Ovary (tissue), 9 donors: ENCODE results near the gene PUSL1. TPM values are rescaled to one million over a fixed set of nuclear protein-coding genes. Genes with fewer than 3 reads are reported as not detected.

Source experiments
- DNase-seq, 5 donors: peaks; one replicate each; pipeline ENCODE4 v3.0.0-alpha.2; 2019 to 2020
- H3K27ac ChIP-seq, 2 donors: fragments of 200-600 bp; one replicate each; pipeline versions ENCODE4 v1.5.1 to v1.8.0; 2019 to 2022
- H3K27me3 ChIP-seq: fragments of 200-600 bp; one replicate; pipeline ENCODE4 v1.8.0; 2022
- H3K36me3 ChIP-seq: fragments of 200-600 bp; sonication (generic); one replicate; pipeline ENCODE4 v1.5.1; 2019
- H3K4me1 ChIP-seq: one replicate; pipeline ENCODE4 v1.8.1; 2013; ENCODE audit warnings: mild to moderate bottlenecking, moderate library complexity; ENCODE audit not compliant: insufficient read depth
- H3K4me3 ChIP-seq: fragments of 200-600 bp; sonication (generic); one replicate; pipeline ENCODE4 v1.5.1; 2017
- H3K9me3 ChIP-seq, 2 donors: fragments of 200-600 bp in 1 of 2; sonication (generic) in 1 of 2; one replicate each; pipeline versions ENCODE4 v1.5.1 to v1.8.1; 2013 to 2019; ENCODE audit warnings: mild to moderate bottlenecking in 1 of 2, moderate library complexity in 1 of 2
- CTCF ChIP-seq, 3 donors: fragments of 450-650 bp in 2 of 3; fragments of 200-600 bp in 1 of 3; IDR thresholded peaks; one replicate each; pipeline versions ENCODE4 v1.5.1 to v1.8.0; 2016 to 2022; ENCODE audit warnings: antibody characterized with exemption in 3 of 3, mild to moderate bottlenecking in 1 of 3
- EP300 ChIP-seq: sonication (generic); formaldehyde crosslinking; IDR thresholded peaks from one replicate; pipeline ENCODE4 v1.6.1; 2017; ENCODE audit warnings: antibody characterized with exemption
- POLR2A ChIP-seq: fragments of 450-650 bp; IDR thresholded peaks from one replicate; pipeline ENCODE4 v1.6.1; 2017; ENCODE audit warnings: antibody characterized with exemption, mild to moderate bottlenecking, moderate library complexity
- WGBS, 3 donors: extraction: QIAGEN DNeasy Blood & Tissue Kit in 1 of 3; methylation state at CpG; one replicate each; pipeline versions ENCODE4 v1.1.5 to v1.1.7; 2013 to 2017; 5-methylcytosine and 5-hydroxymethylcytosine counted together
- intact Hi-C, 4 donors: fragments of 100-400 bp; cut with DNase I; formaldehyde crosslinking; loops; one replicate each; pipeline versions ENCODE4 v1.11.0 to v1.15.1; 2022 to 2023
- polyA plus RNA-seq, 2 donors: library from polyadenylated mRNA; stranded (reverse); fragments of 200-250 nt in 1 of 2; fragments of 350-450 nt in 1 of 2; fragmentation: Illumina TruSeq in 1 of 2; extraction: RNeasy Lipid Tissue Mini Kit (QIAGEN cat#74804) in 1 of 2; gene quantifications; one replicate each; pipeline ENCODE4 v1.2.3, GENCODE V29; 2013 to 2014
- total RNA-seq, 7 donors: library from RNA; depleted of rRNA in 2 of 7; stranded (reverse); fragments of >200 nt in 2 of 7; fragmentation: NEBNext Ultra II Directional in 3 of 7; extraction: Animal tissue kit (Norgen Biotek cat#: 25700) in 3 of 7; gene quantifications; one replicate each; pipeline versions ENCODE4 v1.1.0 to v1.2.4, GENCODE V29; 2016 to 2023
- donor health status: DM: no; HTN: no; CAD: no; lungs with moderate emphysema.
- donor health status: DM: no; HTN: no; CAD: no.
- donor health status: Bipolar disorder and iron deficiency.
- donor health status: DM: yes; HTN: yes; CAD: no.
- donor health status: DM: no; HTN: no; CAD: no.
- donor health status: DM: yes; HTN: yes; CAD: no.

The PUSL1 gene
- total and polyA plus RNA-seq, 9 donors = 0.18 to 27.6 (median 20.8) TPM

DNA sequence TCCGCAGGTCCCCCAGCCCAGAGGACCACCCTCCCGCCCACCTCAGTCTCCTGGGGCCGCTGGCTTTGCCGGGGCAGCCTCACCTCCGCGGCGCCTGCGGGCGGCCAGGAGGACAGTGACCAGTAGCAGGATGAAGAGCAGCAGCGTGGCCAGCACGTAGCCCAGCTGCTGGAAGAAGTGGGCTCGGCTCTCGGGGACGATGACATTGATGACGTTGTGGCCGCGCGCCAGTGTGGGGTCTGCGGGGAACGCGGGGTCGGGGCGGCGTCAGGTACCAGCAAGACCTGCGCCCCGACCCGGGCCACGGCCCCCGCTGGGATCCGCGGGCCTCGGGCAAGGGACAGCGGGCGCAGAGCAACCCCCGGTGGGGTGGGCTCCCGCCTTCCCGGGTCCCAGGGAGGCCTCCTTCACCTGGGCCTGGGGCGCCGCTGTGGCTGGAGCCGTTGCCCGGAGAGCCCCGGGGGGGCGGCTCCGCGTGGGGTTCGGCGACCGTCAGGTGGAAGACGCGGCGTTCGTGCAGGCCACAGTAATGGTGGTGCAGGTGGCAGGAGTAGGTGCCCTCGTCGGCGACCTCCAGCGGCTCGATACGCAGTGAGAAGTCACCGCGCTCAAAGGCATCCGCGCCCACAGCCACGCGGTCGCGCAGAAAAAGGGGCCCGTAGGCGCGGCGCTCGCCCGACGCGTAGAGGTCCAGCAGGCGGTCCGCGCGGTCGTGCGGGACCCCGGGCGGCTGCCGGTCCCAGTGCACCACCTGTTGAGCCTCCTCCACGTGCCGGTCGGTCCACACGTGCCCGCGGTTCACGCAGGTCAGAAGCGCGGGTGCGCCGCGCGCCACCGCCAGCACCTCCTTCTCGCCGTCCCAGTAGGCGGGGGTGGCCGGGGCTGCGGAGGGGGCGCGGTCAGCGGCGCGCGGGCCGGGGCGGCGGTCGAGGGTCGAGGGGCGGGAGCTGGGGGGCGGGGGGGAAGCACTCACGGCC, 46.2 kb downstream of the PUSL1 start:
- 55 to 69% (median 61%) methylated on average over 92 to 116 of the region's 116 CpGs for WGBS, 3 donors
- TF ChIP-seq EP300 (no peak), POLR2A (no peak), CTCF (IDR thresholded peaks at IDR 0.05) (no peak)
- DNase-seq = no peak
- peak overlapping the region in 1 of 2 donors; percentile 23 for H3K27ac ChIP-seq
- no peaks in the 10 kb centered on the region for H3K27me3 ChIP-seq
- no peaks in the 10 kb centered on the region for H3K36me3 ChIP-seq
- no peak overlapping the region for H3K4me3 ChIP-seq
- H3K9me3 ChIP-seq = no peaks in the 10 kb centered on the region
- peaks cover 17% of the 10 kb centered on the region for H3K4me1 ChIP-seq
- intact Hi-C loops = no loop called here

GRCh38 chr1:1355416-1355815, 47.0 kb downstream of the PUSL1 start:
- peak overlapping the region in 1 of 2 donors; percentile 23 for H3K27ac ChIP-seq
- TF ChIP-seq EP300 (no peak), POLR2A (no peak), CTCF (IDR thresholded peaks at IDR 0.05) (no peak)
- no peaks in the 10 kb centered on the region for H3K36me3 ChIP-seq
- H3K4me1 ChIP-seq = peaks cover 19% of the 10 kb centered on the region
- intact Hi-C loops = no loop called here
- 5 to 7% (median 7%) methylated on average over 4 to 52 of the region's 52 CpGs for WGBS, 3 donors
- H3K27me3 ChIP-seq = no peaks in the 10 kb centered on the region
- H3K4me3 ChIP-seq = peak overlapping the region; percentile 17
- no peaks in the 10 kb centered on the region for H3K9me3 ChIP-seq
- peak in 2 of 5 donors; percentile 72 to 77 for DNase-seq

- intact Hi-C loops = no loop called here
- Histone ChIP-seq H3K4me3 (peak overlapping the region; percentile 52), H3K4me1 (peaks cover 19% of the 10 kb centered on the region), H3K27ac (peak overlapping the region; percentile 88 to 92), H3K9me3 (no peaks in the 10 kb centered on the region), H3K27me3 (no peaks in the 10 kb centered on the region), H3K36me3 (no peaks in the 10 kb centered on the region)
- TF ChIP-seq CTCF (IDR thresholded peaks at IDR 0.05) (no peak), POLR2A (no peak), EP300 (no peak)
- 18 to 27% (median 19%) methylated on average over 7 to 8 of the region's 8 CpGs for WGBS, 3 donors
- DNase-seq = no peak
These were observed 47.9 kb downstream of the PUSL1 start for GRCh38 chr1:1356166-1356795.

DNA sequence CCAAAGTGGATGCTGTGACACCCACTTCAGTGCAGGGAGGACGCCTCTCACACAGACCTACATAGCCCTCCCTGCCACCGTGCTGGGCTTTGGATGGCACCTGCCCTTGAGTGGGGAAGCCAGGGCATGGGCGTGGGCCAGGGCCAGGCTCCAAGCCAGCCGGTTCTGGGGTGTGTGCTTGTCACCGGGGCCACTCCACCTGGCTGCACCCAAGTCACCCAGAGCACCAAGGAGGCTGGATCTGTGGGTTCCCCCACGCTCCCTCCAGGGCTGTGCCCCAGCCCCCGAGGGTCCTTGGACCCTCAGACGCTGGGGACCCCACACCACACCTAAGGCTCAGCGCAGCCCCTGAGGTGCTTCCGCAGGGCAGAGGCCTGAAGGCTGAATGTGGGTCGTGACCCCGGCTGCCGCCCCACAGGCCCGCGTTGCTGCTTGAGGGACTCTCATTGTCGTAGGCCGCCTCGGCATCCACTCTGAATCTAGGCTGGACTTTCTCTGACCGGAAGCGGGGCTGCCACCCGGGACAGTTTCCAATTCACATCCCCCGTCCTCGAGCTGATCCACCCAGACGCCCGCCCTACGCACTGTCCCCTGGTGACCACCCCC, 48.5 kb downstream of the PUSL1 start:
- DNase-seq = peak in 2 of 5 donors; percentile 49 to 55
- WGBS, 3 donors = 13 to 24% (median 17%) methylated on average over 19 to 26 of the region's 26 CpGs
- TF ChIP-seq POLR2A = no peak
- no peak for TF ChIP-seq EP300
- no peak for TF ChIP-seq CTCF (IDR thresholded peaks at IDR 0.05)
- intact Hi-C loops = no loop called here
- H3K27me3 ChIP-seq = no peaks in the 10 kb centered on the region
- peak overlapping the region; percentile 52 for H3K4me3 ChIP-seq
- no peaks in the 10 kb centered on the region for H3K9me3 ChIP-seq
- no peaks in the 10 kb centered on the region for H3K36me3 ChIP-seq
- peaks cover 12% of the 10 kb centered on the region for H3K4me1 ChIP-seq
- H3K27ac ChIP-seq = peak overlapping the region; percentile 88 to 92
